Jurkat, Clone E6-1 (cell line): ENCODE measurements around the gene MBNL2. TPM values are rescaled to one million over a fixed set of nuclear protein-coding genes. Genes with fewer than 3 reads are reported as not detected.

ENCODE experiments used
- DNase-seq: peaks from one replicate; pipeline ENCODE4 v3.0.0-alpha.2; 2011; ENCODE audit warnings: low read depth, low spot score
- H3K4me3 ChIP-seq: 2 replicates; pipeline ENCODE4 v1.5.1; 2011; ENCODE audit warnings: mild to moderate bottlenecking, low read length, control low read depth, moderate library complexity
- polyA plus RNA-seq: library from polyadenylated mRNA; unstranded; fragments of >200 nt; gene quantifications from one replicate; pipeline ENCODE4 v1.2.1, GENCODE V29; 2012; ENCODE audit warnings: missing spikeins; ENCODE audit not compliant: insufficient read length, insufficient read depth

MBNL2 gene, protein sequence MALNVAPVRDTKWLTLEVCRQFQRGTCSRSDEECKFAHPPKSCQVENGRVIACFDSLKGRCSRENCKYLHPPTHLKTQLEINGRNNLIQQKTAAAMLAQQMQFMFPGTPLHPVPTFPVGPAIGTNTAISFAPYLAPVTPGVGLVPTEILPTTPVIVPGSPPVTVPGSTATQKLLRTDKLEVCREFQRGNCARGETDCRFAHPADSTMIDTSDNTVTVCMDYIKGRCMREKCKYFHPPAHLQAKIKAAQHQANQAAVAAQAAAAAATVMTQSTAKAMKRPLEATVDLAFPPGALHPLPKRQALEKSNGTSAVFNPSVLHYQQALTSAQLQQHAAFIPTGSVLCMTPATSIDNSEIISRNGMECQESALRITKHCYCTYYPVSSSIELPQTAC
- 13.8 TPM for polyA plus RNA-seq

DNA sequence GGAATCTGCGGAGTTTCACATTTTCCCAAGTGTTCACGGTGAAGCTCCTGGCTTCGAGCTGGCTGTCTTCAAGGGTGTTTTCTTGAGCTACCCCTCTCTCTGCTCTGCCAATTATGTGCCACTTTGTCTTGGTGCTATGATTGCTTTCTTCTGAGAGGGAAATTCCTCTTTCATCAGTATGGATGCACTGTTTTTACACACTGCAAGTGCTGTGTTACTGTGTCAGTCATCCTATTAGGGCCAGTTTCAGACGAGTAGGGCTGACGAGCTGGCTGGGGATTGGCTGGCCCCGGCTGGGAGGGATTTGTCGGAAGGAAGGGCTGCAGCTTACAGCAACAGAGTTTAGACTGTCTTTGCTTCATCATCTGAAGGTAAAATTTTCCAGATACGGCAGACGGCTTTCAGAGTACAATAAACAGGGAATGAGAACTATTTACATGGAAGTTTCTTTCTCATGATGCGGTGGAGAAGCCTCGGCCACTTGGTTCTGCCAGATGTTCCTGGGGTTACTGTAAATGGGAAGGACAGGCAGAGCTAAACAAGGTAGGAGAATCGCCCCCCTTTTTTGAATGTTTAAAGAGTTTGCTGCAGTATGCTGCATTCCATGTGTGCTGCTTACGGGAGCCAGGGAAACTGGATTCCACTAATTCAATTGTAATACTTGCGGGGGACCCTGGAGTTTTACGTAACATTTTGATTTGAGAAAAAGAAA, at the start of gene MBNL2:
Gene MBNL2, plus strand, starts transcription at position 345 of the 712 bp plus-strand sequence. CDS start 53,903 bp downstream, outside the sequence.
- peak within 1 kb of the TSS; percentile 82 for H3K4me3 ChIP-seq
- DNase-seq = peak; percentile 91

DNA sequence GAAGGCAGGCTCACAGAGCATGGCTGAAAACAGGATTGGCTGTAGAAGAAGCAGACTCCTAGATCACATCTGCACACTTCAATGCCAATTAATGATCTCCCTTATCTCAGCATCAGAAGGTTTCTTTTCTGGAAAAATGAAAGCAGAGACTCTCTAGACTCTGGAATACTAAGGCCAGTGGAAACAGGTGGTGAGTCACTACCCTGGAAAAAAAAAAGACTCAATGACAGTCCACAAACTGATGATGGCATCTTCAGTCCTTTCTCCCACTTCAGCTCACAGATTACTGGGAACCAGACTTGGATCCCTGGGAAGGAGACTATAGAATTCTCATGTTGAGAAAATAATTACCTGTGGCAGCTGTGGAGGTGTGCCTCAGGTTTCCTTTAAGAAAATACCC, 47.5 kb upstream of the MBNL2 start:
- DNase-seq = no peak
- H3K4me3 ChIP-seq = no peak overlapping the region

DNA sequence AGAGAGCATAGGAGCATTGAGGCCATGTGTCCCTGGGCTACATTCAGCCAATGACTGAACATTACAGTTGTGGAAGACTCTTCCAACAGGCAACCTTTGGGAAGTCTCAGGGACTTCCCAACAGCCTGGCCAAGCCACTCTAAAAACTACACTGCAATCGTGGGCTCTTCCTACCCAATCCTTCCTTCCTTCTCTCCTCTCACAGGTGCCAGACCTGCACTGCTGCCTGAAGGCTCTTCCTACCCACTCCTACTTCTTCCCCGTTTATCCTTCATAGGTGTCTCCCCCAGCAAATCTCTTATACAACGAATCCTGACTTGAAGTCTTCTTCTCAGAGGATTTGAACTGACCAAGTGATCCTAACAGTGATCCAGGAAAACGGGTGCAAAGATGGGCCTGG, 47.1 kb upstream of the MBNL2 start:
- DNase-seq = no peak
- no peak overlapping the region for H3K4me3 ChIP-seq

DNA sequence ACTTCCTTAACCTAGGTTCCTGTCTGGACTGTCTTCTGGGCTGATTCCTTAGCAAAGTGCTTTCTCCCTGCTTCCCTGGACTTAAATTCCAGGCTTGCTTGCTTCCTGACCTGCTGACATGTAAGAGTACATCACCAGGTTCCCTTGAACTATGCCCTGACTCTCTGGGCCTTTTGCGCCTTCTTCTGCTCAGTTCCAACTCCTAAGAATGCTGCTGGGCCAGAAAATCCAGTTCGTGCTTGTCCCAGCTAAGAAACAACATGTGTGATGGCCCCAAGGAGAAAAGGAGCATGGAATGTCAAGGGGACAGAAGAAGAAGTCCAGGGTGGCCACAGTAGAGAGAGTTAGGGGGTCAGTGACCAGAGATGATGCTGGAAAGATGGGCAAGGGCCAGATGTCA, 42.6 kb upstream of the MBNL2 start:
- no peak overlapping the region for H3K4me3 ChIP-seq
- no peak for DNase-seq

DNA sequence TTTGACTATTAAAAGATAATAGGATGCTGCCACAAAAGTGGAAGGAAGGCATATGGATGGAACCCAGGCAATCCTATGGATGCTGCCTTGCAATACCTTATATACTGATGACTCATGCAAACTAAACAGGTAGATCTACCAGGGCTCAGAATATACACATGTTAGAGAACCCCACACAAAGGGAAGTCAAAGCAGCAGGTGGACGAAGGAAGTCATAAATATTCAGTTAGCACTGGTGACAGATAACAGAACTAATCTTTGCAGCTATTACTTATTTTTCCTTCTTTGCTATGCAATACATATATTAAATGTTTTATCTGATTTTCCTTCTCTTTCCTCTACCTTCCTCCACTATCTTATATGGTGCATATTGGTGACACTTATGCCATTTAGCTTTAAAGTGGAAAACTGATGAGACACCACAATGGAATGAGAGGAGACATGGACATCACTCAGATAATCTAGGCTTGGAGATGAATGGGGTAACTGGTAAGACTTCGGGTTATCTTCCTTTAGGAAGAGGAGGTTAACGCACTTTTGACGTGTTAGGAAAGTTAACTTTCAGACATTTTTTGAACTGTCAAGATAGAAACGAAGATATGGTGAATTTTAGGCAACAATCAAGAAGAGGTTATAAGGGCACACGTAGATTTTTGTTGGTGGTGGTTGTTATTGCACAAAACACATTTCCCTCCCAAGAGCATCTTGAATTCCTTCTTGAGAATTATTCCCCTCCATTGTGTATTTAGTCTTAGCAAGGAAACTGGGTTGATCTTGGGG, 39.8 kb upstream of the MBNL2 start:
- DNase-seq = no peak
- H3K4me3 ChIP-seq = no peak overlapping the region

DNA sequence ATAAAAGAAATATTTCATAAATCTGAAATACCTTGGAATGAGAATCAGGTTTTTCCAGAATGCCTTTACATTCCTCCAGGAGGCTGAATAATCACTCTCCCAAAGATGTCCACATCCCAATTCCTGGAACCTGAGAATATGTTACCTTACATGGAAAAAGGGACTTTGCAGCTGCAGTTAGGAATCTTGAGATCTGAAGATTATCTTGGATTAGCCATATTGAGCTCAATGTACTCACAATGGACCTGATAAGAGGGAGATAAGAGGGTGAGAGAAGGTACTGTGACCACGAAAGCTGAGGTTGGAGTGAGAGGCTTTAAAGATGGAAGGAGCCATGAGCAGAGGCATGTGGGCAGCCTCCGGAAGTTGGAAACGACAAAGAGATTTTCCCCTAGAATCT, 36.8 kb upstream of the MBNL2 start:
- DNase-seq = no peak

DNA sequence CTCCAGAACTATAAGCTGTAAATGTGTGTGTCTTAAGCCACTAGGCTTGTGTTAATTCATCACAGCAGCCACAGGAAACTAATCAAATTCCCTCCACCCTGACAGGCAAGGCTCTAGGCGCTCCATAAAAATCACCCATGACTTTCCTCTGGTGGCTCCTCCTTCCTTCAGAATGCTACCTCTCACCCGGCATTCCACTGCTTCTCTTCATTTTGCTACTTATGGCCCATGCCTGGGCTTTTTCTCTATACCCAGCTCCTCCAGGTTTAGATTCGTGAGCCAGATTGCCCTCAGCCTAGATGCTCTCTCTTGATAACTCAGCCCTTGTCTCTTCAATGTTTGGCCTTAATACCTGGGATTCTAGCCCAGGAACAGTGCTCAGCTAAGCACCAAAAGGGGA, 36.4 kb upstream of the MBNL2 start:
- no peak overlapping the region for H3K4me3 ChIP-seq
- DNase-seq = no peak

More for the DNA sequence above, 36.8 kb upstream of the MBNL2 start:
- H3K4me3 ChIP-seq = no peak overlapping the region

DNA sequence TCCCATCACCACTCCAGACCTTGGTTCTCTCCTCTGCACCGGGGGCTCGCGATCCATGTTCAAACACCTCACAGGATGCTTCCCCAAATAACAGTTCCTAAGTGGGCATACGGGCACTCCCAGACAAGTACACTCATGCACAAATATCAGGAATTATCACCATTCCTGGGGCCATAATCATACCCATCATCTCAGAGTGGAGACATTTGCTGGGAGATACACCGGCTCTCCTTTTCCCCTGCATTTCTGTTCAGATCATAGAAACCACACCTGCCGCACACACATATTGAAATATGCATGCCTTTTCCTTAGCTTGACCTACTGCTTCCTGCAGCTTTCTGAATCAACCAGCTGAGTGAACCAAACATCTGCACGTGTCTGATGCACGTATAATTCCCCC, 33.9 kb upstream of the MBNL2 start:
- no peak for DNase-seq
- no peak overlapping the region for H3K4me3 ChIP-seq

DNA sequence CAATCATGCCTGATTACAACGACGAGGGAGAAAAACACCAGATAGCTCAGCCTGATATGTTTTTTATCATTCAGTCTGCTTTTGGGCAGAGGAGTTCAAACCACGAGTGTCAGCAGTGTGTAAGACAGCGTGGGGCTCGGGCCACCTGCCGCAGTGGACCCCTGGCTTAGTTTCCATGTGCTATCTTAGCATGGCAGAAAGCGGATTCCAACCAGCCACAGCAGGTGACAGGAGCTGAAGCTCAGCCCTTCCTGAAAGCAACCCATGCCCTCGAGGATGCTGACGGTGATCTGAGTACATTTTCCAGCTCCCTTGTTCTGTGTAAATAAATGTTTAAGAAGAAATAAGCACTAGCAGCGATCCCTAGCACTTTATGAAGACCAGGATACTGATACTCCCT, 32.2 kb upstream of the MBNL2 start:
- DNase-seq = no peak
- H3K4me3 ChIP-seq = no peak overlapping the region

DNA sequence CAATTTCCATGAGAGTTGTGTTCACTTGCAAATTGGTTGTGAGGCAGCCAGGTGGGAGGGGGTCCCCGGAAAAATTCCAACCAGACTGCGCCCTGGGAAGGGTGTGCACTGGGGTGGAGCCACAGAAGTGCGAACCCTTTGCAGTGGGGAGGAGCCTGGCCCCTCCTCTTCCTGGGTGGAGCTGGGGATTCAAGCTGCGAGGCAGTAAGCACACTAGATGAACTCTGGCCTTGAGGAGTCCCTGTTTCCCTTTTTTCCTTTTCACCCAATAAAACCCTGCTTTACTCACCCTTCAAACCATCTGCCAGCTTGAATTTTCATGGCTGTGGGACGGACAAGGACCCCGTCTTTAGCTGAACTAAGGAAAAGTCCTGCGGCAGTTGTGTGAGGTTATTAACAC, 31.0 kb upstream of the MBNL2 start:
- no peak for DNase-seq
- H3K4me3 ChIP-seq = no peak overlapping the region

DNA sequence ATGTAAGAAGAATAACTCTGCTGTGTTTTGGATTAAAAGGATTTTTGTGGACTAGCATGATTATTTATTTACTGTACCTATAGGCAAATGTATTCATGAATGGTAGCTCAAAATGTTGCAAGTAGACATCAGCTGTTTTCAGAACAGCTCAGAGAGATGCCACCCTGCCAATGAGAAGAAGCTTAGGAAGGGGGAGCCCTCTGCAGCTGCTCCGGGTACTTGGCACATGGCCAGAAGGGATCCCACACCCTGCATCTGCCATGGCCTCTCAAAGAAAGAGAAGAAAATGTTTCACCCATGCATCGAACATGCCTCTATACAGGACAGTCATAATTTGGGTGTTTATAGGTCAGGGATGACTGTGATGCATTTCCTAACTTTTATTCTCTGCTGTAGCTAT, 30.5 kb upstream of the MBNL2 start:
- no peak for DNase-seq
- no peak overlapping the region for H3K4me3 ChIP-seq

DNA sequence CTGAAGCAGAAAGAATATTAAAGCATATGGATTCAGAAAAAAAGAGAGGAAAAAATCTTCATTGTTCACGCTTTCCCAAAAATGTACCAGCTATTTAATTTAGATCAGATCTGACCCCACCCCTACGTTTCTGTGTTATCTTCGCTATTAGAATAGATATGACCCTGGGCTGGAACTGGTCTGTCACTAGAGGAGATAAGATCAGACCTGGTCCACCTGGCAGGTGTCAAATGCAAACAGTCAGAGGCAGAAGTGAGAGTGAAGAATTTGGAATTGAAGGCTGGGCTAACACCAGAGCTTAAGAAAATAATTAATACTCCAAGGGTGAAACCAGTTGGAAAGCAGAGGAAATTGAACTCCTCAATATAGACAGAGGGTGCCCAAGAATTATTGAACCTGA, 30.0 kb upstream of the MBNL2 start:
- no peak overlapping the region for H3K4me3 ChIP-seq

DNA sequence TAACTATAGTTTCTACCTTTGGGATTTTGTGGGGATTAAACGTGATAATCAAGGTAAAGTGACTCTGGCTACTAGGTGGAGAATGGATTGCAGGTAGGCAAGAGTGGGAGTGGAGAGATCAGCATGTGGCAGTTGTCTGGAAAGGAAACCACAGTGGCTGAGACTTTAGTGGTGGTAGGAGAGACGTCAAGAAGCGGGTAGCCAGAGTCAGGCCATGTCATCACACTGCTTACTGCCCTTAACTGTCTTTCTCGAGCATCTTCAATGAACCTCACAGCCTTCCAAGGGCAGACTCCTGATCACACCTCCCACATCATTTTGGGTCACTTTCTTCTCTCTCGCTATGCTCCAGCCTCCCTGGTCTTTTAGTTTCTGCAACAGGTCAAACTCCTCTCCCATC, 28.6 kb upstream of the MBNL2 start:
- no peak for DNase-seq
- no peak overlapping the region for H3K4me3 ChIP-seq

More for the DNA sequence above, 30.0 kb upstream of the MBNL2 start:
- DNase-seq = no peak

DNA sequence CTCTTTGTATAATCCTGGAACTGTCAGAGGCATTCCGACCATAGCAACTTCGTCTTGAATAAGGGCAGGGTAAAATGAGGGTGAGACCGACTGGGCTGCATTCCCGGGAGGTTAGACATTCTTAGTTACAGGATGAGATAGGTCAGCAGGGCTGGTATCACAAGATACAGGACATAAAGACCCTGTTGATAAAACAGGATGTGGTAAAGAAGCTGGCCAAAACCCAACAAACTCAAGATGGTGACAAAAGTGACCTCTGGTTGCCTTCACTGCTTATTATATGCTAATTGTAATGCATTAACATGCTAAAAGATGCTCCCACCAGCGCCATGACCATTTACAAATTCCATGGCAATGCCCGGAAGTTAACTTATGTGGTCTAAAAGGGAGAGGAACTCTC, 27.7 kb upstream of the MBNL2 start:
- H3K4me3 ChIP-seq = no peak overlapping the region
- no peak for DNase-seq

DNA sequence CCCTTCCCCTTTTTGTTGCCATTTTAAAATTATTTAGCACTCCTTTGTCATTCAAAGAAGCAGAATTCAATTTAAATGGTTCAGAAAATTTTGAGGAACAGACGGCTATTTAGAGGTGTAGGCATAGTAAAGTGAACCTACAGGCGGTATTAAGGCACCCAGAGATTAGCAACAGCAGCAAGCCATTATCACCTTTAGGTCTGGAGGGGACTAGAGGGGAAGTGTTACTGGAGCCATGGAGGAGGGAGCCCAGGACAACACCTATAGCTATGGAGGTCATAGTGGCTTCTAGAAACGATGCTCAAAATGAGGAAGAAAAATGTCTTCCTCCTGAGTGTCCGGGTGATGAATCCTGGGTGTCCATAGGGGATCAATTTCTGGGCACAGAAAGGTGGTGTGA, 25.8 kb upstream of the MBNL2 start:
- DNase-seq = no peak
- no peak overlapping the region for H3K4me3 ChIP-seq

DNA sequence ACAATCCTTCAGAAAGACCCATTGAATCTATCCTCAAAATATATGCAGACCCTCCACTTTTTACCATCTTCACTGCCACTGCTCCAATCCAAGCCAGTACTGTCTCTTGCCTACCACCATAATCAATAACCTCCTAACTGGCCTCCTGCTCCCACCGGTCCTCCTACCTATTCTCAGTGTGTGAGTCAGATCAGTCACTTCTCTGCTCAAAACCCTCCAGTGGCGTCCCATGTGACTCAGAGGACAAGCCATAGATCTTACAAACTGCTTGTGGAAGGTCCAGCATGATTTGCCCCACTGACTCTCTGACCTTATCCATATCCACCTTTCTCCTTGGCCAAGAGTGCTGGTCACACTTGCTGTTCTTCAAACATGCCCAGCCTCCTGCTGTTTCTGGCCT, 23.4 kb upstream of the MBNL2 start:
- no peak overlapping the region for H3K4me3 ChIP-seq
- no peak for DNase-seq

DNA sequence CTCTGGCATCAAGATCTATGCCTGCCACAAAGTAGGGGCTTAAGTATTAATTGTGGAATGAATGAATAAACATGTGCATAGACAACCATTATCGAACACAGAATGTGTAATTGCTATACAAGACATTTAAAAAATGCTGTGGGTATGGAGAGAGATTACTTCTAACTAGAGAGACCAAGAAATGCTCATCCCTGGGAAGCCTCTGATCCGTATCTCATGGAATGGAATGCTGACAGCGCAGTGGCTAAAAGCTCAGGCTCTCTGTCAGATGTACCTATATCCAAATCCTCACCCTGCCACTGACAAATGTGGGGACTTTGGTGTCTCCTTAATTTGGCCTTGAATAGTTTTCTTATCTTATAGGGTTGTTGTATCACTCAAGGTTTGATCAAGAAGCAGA, 22.7 kb upstream of the MBNL2 start:
- no peak for DNase-seq
- no peak overlapping the region for H3K4me3 ChIP-seq

DNA sequence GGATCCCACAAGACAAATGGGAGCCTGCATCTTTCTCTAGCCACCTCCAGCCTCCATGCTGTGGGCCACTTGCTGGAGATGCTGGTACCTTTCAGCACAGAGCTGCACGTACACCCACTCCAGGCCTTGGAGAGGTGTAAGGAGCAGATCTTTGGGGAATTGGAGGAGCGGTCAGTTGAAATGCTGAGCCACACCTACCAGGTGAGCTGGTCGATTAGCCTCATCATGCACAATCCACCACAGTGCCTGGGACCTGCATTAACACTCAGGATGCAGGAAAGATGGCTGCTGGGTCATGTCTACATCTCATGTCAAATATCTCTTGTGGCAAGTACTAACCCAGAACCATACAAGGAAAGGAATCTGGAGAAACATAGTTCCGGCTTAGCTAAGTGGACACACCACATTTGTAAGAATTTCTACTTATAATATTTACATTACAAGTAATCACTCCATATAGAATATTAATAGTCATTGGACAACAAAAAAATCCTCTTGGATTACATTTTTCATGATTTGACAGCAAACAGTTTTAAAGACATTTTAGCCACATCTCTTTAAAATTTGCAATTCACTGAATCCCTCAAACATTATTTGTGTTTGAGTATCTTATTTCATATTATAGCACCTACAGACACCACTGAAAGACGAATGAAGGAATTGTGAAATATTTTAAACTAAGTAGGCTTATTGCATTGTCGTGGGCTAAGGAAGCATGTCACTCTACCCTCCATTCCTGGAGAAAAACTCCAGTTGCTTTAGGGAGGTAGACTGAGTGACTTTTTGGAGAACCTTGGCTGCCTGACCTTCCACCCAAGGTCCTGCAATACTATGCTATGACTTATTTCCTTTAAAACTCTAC, 21.8 kb upstream of the MBNL2 start:
- DNase-seq = no peak
- H3K4me3 ChIP-seq = no peak overlapping the region

DNA sequence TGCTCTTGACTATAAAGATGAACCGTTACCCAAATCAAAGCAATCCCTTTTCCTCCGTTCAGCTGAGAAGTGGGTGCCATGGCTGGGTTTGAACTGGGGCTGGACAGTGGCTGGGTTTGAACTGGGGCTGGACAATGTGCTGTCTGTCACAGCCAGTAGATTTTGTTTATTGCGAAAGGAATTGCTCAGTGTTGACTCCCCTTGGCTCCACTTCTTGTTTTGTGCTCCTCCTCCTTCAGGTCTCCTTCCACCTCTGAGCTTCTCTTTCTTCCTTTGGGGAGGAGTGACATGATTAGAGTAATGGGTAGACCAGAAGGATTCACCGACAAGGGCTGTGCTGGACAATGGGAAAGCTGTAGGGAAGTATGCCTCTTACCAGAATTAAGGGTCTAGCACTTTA, 19.4 kb upstream of the MBNL2 start:
- DNase-seq = no peak

More for the DNA sequence above, 19.4 kb upstream of the MBNL2 start:
- H3K4me3 ChIP-seq = no peak overlapping the region
